Endothelial cell (in vitro differentiated cells): ENCODE results near the gene NIPAL3. TPM values are rescaled to one million over a fixed set of nuclear protein-coding genes. Genes with fewer than 3 reads are reported as not detected.
"Not testable (repeated sequence)": the region's sequence is repeated elsewhere in the genome, so short reads cannot be mapped to it uniquely, and the experiment has no call there.

ENCODE experiments used
- DNase-seq: peaks from one replicate; pipeline ENCODE4 v3.0.0; 2021; ENCODE audit warnings: low spot score
- H3K27ac Mint-ChIP-seq: one replicate; pipeline ENCODE4 v1.8.0; 2021; ENCODE audit warnings: mixed read lengths, inconsistent platforms; ENCODE audit not compliant: unreplicated experiment
- H3K27me3 Mint-ChIP-seq: one replicate; pipeline ENCODE4 v1.8.0; 2021; ENCODE audit warnings: mild to moderate bottlenecking, moderate library complexity, mixed read lengths, inconsistent platforms; ENCODE audit not compliant: unreplicated experiment
- H3K36me3 Mint-ChIP-seq: one replicate; pipeline ENCODE4 v1.8.0; 2021; ENCODE audit warnings: mild to moderate bottlenecking, low read depth, mixed read lengths, inconsistent platforms; ENCODE audit not compliant: unreplicated experiment
- H3K4me1 Mint-ChIP-seq: one replicate; pipeline ENCODE4 v1.8.0; 2021; ENCODE audit warnings: mild to moderate bottlenecking, mixed read lengths, inconsistent platforms; ENCODE audit not compliant: unreplicated experiment
- H3K4me3 Mint-ChIP-seq: one replicate; pipeline ENCODE4 v1.8.0; 2021; ENCODE audit warnings: mild to moderate bottlenecking, mixed read lengths, inconsistent platforms; ENCODE audit not compliant: unreplicated experiment
- H3K9me3 Mint-ChIP-seq: one replicate; pipeline ENCODE4 v1.8.0; 2021; ENCODE audit warnings: mixed read lengths, inconsistent platforms; ENCODE audit not compliant: unreplicated experiment
- total RNA-seq: library from RNA; stranded (reverse); fragmentation: NEBNext Ultra II Directional; extraction: Animal tissue kit (Norgen Biotek cat#: 25700); gene quantifications from one replicate; pipeline ENCODE4 v1.2.1, GENCODE V29; 2021; ENCODE audit not compliant: unreplicated experiment
- TF ChIP-seq, protein P1 (sequence below): fragments of 200-600 bp; sonication (generic); IDR thresholded peaks from one replicate; pipeline ENCODE4 v1.5.0; 2021; ENCODE audit warnings: antibody characterized with exemption; ENCODE audit not compliant: unreplicated experiment

The NIPAL3 gene
- total RNA-seq, 1 donor from 2014 or later = 9.4 TPM

DNA sequence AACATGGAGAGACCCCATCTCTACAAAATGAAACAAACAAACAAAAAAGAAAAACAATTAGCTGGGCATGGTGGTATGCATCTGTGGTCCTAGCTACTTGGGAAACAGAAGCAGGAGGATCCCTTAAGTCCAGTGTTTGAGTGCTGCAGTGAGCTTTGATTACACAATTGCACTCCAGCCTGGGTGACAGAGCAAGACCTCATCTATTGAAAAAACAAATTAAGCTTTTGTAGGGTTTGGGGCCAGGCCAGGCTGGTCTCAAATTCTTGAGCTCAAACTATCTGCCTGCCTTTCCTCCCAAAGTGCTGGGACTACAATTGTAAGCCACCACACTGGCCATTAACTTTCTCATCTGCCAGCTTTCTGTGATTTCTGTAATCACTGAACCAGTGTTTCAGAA, 27.2 kb downstream of the NIPAL3 start:
- TF ChIP-seq, protein P1, sequence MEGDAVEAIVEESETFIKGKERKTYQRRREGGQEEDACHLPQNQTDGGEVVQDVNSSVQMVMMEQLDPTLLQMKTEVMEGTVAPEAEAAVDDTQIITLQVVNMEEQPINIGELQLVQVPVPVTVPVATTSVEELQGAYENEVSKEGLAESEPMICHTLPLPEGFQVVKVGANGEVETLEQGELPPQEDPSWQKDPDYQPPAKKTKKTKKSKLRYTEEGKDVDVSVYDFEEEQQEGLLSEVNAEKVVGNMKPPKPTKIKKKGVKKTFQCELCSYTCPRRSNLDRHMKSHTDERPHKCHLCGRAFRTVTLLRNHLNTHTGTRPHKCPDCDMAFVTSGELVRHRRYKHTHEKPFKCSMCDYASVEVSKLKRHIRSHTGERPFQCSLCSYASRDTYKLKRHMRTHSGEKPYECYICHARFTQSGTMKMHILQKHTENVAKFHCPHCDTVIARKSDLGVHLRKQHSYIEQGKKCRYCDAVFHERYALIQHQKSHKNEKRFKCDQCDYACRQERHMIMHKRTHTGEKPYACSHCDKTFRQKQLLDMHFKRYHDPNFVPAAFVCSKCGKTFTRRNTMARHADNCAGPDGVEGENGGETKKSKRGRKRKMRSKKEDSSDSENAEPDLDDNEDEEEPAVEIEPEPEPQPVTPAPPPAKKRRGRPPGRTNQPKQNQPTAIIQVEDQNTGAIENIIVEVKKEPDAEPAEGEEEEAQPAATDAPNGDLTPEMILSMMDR = no peak
- Mint-ChIP-seq H3K36me3 (peaks cover 7% of the 10 kb centered on the region), H3K27ac (no peak overlapping the region), H3K4me1 (peaks cover 11% of the 10 kb centered on the region), H3K27me3 (peaks cover 4% of the 10 kb centered on the region), H3K4me3 (no peak overlapping the region), H3K9me3 (no peaks in the 10 kb centered on the region)
- no peak for DNase-seq

DNA sequence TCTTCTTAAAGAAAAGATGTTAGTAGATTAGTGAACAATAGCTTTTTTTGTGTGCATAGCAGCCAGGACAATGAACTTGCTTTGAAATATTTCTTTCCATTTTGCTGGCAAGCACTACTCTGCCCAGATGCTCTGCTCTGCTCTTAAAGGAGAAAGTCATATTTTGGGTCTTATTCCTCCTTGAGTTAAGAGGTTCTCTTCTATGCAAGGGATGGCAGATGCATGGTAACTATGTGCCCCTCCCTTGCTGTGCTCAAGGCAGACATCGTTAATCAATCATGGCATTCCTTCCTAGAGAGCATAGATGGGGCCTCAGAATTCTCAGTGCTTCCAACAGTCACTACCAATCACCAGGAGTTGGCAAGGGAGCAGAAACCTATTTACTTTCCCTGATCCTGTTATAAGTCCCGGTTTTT, 27.6 kb downstream of the NIPAL3 start:
- peaks cover 4% of the 10 kb centered on the region for H3K27me3 Mint-ChIP-seq
- H3K4me1 Mint-ChIP-seq = peaks cover 11% of the 10 kb centered on the region
- no peak for DNase-seq
- H3K4me3 Mint-ChIP-seq = no peak overlapping the region
- no peaks in the 10 kb centered on the region for H3K9me3 Mint-ChIP-seq
- TF ChIP-seq, protein P1 = no peak
- H3K27ac Mint-ChIP-seq = no peak overlapping the region
- peaks cover 7% of the 10 kb centered on the region for H3K36me3 Mint-ChIP-seq

DNA sequence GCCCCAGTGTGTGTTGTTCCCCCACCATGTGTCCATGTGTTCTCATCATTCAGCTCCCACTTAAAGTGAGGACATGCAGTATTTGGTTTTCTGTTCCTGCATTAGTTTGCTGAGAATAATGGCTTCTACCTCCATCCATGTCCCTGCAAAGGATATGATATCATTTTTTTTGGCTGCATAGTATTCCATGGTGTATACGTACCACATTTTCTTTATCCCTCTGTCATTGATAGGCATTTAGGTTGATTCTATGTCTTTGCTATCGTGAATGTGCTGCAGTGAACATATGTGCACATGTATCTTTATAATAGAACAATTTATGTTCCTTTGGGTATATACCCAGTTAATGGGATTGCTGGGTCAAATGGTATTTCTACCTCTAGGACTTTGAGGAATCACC, 30.8 kb downstream of the NIPAL3 start:
- H3K9me3 Mint-ChIP-seq, DNase-seq, H3K27me3 Mint-ChIP-seq, H3K4me3 Mint-ChIP-seq, H3K36me3 Mint-ChIP-seq, H3K27ac Mint-ChIP-seq: not testable (repeated sequence)
- peaks cover 18% of the 10 kb centered on the region for H3K4me1 Mint-ChIP-seq

DNA sequence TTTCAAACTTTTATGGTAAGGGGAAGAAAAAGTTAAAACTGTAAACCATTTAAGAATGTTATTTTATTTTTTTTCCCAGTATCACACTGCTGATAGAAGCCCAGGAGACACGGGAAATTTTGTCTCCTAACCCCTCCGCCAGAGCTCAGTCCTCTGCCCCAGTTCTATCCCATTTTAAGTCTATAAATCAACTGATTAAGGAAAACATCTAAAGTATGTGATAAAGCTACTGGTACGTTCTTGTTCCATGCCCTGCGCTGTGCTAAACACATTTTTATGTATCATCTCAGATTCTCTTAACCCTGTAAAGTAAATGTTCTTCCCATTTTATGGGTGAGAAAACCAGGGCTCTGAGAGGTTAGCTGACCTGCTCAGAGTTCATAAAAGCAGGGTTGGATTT, 34.7 kb downstream of the NIPAL3 start:
- H3K27ac Mint-ChIP-seq = no peak overlapping the region
- peaks cover 9% of the 10 kb centered on the region for H3K4me1 Mint-ChIP-seq
- no peak for DNase-seq
- H3K9me3 Mint-ChIP-seq = no peaks in the 10 kb centered on the region
- peaks cover 6% of the 10 kb centered on the region for H3K36me3 Mint-ChIP-seq
- peaks cover 1% of the 10 kb centered on the region for H3K27me3 Mint-ChIP-seq
- TF ChIP-seq, protein P1 = no peak
- H3K4me3 Mint-ChIP-seq = no peak overlapping the region

DNA sequence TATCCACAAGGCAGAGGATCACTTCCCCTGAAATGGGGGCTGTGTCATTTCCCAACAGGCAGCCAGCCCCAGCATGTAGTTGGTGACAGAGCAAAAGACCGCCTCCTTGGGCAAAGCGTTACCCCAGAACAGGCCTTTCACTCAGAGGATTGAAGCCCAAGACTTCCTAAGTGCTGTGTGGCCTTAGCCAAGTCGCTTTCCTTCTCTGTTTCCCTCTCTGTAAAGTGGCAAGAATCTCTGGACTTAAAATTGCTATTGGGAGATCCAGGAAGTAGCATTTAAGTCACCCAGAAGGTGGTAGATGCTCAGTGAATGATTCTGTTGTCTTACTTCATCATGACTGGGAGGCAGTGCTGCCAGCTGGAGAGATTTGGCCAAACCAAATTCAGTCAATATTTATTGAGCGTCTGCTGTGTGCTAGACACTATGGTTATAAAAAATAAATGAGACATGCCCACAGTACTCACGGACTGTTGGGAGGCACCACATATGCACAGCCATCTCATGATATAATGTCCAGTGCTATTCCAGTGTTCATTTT, 35.3 kb downstream of the NIPAL3 start:
- Mint-ChIP-seq H3K27me3 (peaks cover 1% of the 10 kb centered on the region), H3K27ac (no peak overlapping the region), H3K4me3 (no peak overlapping the region), H3K4me1 (peaks cover 7% of the 10 kb centered on the region), H3K36me3 (peaks cover under 1% of the 10 kb centered on the region), H3K9me3 (no peaks in the 10 kb centered on the region)
- TF ChIP-seq, protein P1 = no peak
- DNase-seq = no peak
